Colon (tissue), 2 donors: Measurements from ENCODE around the gene FGD6.
A peak's percentile ranks its signal among the peaks of the same experiment; 100 is the strongest.
"Not testable (repeated sequence)": the region's sequence is repeated elsewhere in the genome, so short reads cannot be mapped to it uniquely, and the experiment has no call there.

Experiments
- FAIRE-seq: peaks from 2 replicates; lab custom pipeline; 2012; peaks lifted over from hg19 to GRCh38; lab: Jason Lieb, UNC
- donor health status: control.
- donor health status: control.

Gene FGD6

GRCh38 chr12:95217377-95218149 is at the start of gene FGD6, which contains the start of gene VEZT:
Gene FGD6, minus strand, starts transcription at chr12:95217467. Its CDS starts 227 bp downstream, at chr12:95217240.
Gene VEZT, plus strand, starts transcription at chr12:95217807. Its CDS starts 44 bp downstream, at chr12:95217851.
- peak; percentile 81 for FAIRE-seq

DNA sequence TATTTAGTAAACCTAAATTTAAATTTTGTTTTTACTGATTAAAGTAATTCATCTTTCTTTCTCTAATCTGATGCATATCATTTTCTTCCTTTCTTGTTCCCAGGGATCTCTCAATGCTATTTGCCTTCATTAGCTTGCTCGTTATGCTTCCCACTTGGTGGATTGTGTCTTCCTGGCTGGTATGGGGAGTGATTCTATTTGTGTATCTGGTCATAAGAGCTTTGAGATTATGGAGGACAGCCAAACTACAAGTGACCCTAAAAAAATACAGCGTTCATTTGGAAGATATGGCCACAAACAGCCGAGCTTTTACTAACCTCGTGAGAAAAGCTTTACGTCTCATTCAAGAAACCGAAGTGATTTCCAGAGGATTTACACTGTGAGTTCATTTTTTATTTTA is 49.0 kb upstream of the FGD6 start:
- no peak for FAIRE-seq

DNA sequence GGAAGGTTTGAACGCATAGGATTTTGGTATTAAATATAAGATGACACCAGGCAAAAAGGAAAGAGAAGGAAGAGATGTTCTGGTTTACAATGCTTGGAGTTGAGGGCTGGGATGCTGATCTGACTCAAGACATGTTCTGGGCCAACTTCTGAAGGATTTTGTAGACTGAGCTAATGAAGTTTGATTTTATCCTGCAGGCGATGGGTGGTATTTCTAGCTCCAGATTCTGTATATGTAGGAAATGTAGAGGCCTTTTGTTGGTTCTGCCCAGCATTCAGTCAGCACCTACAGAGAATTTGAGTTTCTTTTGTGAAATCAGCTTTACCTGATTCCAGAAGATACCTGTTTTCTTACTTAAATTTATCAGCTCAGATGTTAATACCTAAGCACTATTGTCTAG is 48.5 kb upstream of the FGD6 start:
- no peak for FAIRE-seq

DNA sequence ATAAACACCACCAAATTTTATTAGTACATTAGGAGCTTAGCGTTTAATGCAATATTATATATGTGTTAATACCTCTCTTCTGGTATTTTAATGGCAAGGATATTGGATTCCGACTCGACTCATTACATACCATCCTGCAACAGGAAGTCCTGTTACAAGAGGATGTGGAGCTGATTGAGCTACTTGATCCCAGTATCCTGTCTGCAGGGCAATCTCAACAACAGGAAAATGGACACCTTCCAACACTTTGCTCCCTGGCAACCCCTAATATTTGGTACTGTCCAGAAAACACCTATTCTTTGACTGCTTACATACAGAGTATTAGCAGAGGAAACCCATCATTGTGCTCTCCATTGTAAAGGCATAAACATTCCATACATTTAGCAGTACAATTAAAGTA is 45.5 kb upstream of the FGD6 start:
- FAIRE-seq: no peak

- FAIRE-seq: no peak
Measured at GRCh38 chr12:95261109-95261508, 43.8 kb upstream of the FGD6 start.

DNA sequence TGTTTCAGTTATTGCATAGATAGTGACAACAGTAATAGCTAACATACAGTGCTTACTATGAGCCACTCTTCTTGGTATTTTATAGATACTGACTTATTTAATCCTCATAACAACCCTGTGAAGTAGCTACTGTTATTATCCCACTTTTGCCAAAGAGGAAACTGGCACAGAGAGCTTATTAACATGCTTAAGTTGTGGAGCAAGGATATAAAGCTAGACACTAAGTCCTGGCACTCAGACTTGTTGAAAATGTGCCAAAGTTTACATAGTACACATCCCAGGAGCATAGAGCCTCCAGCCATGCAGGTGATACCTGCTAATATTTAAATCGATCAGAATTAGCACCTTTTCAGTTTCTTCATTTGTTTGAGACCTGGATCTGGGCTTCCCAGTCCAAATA is 42.1 kb upstream of the FGD6 start:
- FAIRE-seq: no peak

DNA sequence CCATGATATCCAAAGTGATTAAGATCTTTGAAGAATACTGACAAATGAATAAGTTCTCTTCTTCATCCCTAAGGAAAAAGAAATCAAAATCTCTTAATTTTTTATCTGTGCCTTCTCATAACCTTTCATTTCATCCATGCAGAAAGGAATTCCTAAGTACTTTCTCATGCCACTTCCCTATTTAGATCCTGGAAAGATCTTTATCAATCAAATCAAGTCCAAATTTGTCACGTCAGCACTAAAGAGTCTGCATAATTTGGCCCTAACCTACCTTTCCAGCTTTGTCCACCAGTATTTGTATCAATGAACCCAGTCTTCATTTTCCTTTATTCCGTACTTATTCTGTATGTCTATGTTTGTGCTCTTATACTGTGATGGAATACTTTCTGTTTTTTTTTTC is 41.5 kb upstream of the FGD6 start:
- FAIRE-seq: no peak

GRCh38 chr12:95258151-95258550 is 40.9 kb upstream of the FGD6 start:
- no peak for FAIRE-seq

DNA sequence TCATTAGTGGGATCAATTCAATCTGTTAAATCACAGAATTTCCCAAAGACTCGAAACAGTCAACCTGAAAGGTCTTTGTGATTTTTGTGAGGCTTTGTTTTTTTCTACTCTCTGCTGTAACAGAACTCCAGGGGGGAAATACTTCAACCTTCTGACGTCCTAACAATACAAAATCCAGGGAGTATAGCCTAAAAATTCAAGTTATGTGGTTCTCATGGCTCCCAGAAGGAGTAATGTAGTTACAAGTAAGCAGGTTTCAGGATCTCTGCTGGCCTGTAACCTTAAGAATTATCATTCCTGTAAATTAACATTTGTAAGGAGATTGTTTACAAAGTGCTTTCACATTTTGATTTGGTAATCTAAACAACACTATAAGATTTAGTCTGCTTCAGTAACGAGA is 40.3 kb upstream of the FGD6 start:
- no peak for FAIRE-seq

DNA sequence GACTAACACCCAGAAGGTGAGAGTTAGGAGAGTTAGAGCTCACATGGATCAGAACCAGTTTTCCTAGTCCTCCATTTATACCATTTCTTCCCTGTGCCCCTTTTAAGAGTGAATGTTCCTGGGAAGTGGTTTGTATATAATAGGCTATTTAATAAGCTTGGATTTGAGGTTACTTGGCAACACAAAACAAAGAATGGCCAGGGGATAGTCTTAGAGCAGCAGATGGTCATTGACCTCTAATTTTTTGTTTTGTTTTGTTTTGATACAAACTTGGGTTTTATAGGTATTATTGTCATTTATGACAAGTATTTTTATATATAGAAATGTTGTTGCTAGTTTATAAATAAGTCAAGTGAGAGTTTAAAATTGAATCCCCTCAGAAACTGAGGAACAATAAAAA is 36.1 kb upstream of the FGD6 start:
- no peak for FAIRE-seq

GRCh38 chr12:95248604-95249360 is 31.5 kb upstream of the FGD6 start:
- no peak for FAIRE-seq

DNA sequence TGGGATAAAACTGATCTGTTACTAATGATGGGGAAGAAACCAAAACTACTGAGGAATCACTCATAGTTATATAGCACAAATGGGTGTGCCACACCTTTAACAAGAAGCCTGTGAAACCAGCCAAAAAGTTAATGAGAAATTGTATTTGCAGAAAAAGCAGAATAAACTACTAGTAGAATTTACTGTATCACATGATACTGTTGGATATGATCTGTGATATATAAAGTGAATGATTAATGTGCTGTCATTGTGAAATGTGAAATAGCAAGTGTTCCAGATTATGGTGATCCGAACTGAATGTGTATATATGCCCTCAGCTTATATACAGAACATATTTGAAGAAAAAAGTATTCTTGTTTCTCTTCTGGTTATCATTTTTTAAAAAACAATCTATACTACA is 30.8 kb upstream of the FGD6 start:
- no peak for FAIRE-seq

GRCh38 chr12:95244350-95244749 is 27.1 kb upstream of the FGD6 start:
- FAIRE-seq: no peak

DNA sequence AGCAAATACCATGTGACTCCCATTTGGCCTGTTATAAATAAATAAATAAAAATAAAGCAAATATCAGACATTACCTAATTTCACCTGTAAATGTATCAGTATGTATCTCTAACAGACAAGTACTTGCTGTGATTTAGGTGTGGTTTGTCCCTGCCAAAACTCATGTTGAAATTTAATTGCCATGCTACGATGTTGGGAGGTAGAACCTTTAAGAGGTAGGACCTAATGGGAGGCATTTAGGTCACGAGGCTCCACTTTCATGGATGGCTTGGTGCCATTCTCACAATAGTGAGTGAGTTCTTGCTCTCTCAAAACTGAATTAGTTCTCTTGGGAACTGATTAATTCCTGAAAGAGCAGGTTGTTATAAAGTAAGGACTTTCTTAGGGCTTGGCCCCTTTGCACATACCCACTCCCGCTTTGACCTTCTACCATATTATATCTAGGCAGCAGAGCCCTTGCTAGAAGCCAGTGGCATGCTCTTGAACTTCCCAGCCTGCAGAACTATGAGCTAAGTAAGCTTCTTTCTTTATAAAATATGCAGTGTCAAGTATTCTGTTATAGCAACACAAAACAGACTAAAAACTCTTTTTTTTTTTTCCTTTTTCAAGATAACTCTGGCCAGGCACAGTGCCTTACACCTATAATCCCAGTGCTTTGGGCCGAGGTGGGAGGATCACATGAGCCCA is 26.4 kb upstream of the FGD6 start:
- no peak for FAIRE-seq

DNA sequence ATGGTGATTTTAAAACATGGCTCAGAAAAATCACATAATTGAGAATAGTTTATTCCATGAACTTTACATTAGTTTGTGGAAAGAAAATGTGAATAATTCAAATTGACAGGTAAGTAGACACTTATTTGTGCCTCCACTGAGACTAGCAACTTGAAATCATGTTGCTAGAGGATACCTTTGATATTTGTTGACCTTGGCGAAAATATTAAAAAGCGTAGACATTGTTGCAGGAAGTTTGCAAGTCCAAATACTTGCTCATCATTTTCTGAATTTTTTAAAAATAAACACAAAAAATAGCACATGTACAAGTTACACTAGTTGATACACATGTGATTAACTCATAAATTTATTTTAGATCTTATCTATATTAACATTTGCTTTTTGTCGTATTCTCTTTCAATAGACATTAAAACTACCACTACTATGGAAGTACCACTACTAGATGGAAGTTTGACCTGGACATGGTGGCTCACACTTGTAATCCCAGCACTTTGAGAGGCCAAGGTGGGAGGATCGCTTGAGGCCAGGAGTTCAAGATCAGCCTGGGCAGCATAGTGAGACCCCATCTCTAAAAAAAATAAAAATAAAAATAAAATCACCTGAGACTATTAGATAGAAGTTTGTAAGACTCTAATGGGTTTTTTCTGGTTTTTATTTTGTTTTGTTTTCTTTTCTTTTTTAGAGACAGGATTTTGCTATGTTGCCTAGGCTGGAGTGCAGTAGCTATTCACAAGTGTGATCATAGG is 24.7 kb upstream of the FGD6 start:
- FAIRE-seq: no peak

DNA sequence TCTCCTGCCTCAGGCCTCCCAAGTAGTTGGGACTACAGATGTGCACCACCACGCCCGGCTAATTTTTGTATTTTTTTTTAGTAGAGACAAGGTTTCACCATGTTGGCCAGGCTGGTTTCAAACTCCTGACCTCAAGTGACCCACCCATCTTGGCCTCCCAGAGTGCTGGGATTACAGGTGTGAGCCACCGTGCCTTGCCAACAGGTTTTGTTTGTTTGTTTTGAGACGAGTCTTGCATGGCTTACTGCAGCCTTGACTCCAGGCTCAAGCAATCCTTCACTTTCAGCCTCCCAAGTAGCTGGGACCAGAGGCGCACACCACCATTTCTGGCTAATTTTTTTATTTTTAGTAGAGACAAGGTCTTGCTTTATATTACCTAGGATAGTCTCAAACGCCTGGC is 23.9 kb upstream of the FGD6 start:
- not testable (repeated sequence) for FAIRE-seq

DNA sequence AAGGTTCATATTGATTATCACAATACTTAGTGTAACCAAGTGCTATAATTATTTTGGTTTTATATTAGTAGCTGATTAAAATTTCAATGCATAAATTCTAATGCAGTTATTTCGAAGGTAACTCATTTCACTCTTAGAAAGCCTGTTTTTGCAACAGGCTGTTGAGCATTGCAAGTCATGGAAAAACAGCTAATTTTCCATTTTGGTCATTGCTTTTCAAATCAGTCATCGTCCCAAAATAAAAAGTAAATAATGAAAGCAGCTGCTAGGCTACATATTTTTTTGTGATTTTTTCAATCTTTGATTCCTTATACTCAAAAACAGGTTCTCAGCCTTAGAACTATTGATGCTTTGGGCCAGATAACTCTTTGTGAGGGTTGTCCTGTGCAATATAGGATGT is 23.3 kb upstream of the FGD6 start:
- FAIRE-seq: no peak

DNA sequence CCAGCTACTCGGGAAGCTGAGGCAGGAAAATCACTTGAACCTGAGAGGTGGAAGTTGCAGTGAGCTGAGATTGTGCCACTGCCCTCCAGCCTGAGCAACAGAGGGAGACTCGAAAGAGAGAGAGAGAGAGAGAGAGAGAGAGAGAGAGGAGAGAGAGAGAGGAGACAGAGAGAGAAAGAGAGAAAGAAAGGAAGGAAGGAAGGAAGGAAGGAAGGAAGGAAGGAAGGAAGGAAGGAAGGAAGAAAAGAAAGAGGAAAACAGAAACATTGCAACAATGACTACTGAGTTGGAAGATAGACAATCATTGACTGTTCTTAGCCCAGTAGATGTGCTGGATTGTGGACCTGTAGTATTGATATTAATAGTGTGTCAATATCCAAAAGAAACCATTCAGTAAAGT is 22.6 kb upstream of the FGD6 start:
- FAIRE-seq: not testable (repeated sequence)

- FAIRE-seq: no peak
Measured at GRCh38 chr12:95239216-95239615, 21.9 kb upstream of the FGD6 start.

DNA sequence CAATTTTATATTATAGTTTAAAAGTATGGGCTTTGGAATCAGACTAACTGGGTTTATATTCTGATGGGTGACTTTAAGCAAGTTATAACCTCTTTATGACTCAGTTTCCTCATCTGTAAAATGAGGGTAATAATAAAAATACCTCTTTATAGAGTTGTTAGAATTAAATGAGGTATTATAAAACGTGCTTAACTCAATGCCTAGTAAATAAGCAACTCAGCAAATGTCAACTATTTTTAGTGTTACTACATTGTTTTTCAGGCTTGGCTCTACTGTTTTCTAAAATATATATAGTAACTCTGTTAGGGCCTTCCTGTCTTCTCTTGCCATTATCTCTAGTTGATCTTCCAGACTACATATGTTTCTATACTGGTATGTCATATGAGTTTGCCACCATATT is 20.9 kb upstream of the FGD6 start:
- no peak for FAIRE-seq

- no peak for FAIRE-seq
Measured at GRCh38 chr12:95237315-95237714, 20.0 kb upstream of the FGD6 start.

DNA sequence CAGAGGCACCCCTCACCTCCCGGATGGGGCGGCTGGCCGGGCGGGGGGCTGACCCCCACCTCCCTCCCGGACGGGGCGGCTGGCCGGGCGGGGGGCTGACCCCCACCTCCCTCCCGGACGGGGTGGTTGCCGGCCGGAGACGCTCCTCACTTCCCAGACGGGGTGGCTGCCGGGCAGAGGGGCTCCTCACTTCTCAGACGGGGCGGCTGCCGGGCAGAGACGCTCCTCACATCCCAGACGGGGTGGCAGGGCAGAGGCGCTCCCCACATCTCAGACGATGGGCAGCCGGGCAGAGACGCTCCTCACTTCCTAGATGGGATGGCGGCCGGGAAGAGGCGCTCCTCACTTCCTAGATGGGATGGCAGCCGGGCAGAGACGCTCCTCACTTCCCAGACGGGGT is 18.4 kb upstream of the FGD6 start:
- FAIRE-seq: not testable (repeated sequence)
